HepG2 (cell line): Measurements from ENCODE around the gene YPEL3. TPM values are rescaled to one million over a fixed set of nuclear protein-coding genes. Genes with fewer than 3 reads are reported as not detected.
A peak's percentile ranks its signal among the peaks of the same experiment; 100 is the strongest.

Source experiments
- CENPX ChIP-seq: sonication (generic); formaldehyde crosslinking; IDR thresholded peaks from 2 replicates; pipeline ENCODE4 v1.9.0; 2021; ENCODE audit warnings: mild to moderate bottlenecking, missing genetic modification reagents, moderate library complexity
- CERS6 ChIP-seq: sonication (generic); formaldehyde crosslinking; IDR thresholded peaks from 2 replicates; pipeline ENCODE4 v1.5.0; 2020; ENCODE audit warnings: missing genetic modification reagents
- FOXA1 ChIP-seq, 2 experiments: fragments of 450-650 bp in 1 of 2; sonication (generic) in 1 of 2; formaldehyde crosslinking in 1 of 2; IDR thresholded peaks; 2 replicates each; pipeline versions ENCODE4 v1.4.0 to v1.6.1; 2016 to 2020; ENCODE audit warnings: missing genetic modification reagents in 1 of 2
- FOXK1 ChIP-seq: sonication (generic); formaldehyde crosslinking; IDR thresholded peaks from 2 replicates; pipeline ENCODE4 v1.4.0; 2020; ENCODE audit warnings: low read depth, missing genetic modification reagents, borderline replicate concordance
- GTF3A ChIP-seq: sonication (generic); formaldehyde crosslinking; conservative IDR thresholded peaks from 2 replicates; pipeline ENCODE4 v1.4.0; 2020; ENCODE audit warnings: mild to moderate bottlenecking, missing genetic modification reagents
- HIC2 ChIP-seq: sonication (generic); formaldehyde crosslinking; IDR thresholded peaks from 2 replicates; pipeline ENCODE4 v1.9.0; 2022; ENCODE audit warnings: low read depth, missing genetic modification reagents
- NFYB ChIP-seq: sonication (generic); formaldehyde crosslinking; IDR thresholded peaks from 2 replicates; pipeline ENCODE4 v1.4.0; 2020; ENCODE audit warnings: missing genetic modification reagents
- RBFOX2 ChIP-seq: fragments of 200-400 bp; formaldehyde crosslinking; IDR thresholded peaks from 2 replicates; pipeline ENCODE4 v1.6.1; 2017; ENCODE audit warnings: low read depth, mild to moderate bottlenecking, low read length
- SAP130 ChIP-seq: IDR thresholded peaks from 2 replicates; pipeline ENCODE4 v1.6.1; 2016; ENCODE audit warnings: low read depth
- SMYD3 ChIP-seq: sonication (generic); formaldehyde crosslinking; IDR thresholded peaks from 2 replicates; pipeline ENCODE4 v1.8.1; 2023; ENCODE audit warnings: mild to moderate bottlenecking, missing genetic modification reagents
- SOX6 ChIP-seq, 2 experiments: fragments of 450-650 bp in 1 of 2; sonication (generic) in 1 of 2; formaldehyde crosslinking in 1 of 2; IDR thresholded peaks; 2 replicates each; pipeline versions ENCODE4 v1.4.0 to v1.6.1; 2017 to 2020; ENCODE audit warnings: antibody characterized with exemption in 1 of 2, mild to moderate bottlenecking in 1 of 2, missing genetic modification reagents in 1 of 2
- SPEN ChIP-seq: sonication (generic); formaldehyde crosslinking; IDR thresholded peaks from 2 replicates; pipeline ENCODE4 v1.5.1; 2020; ENCODE audit warnings: low read depth, mild to moderate bottlenecking, missing genetic modification reagents
- WIZ ChIP-seq: sonication (generic); formaldehyde crosslinking; IDR thresholded peaks from 2 replicates; pipeline ENCODE4 v1.5.1; 2020; ENCODE audit warnings: mild to moderate bottlenecking, missing genetic modification reagents
- ZMAT3 ChIP-seq: sonication (generic); formaldehyde crosslinking; conservative IDR thresholded peaks from 2 replicates; pipeline ENCODE4 v1.7.0; 2021; ENCODE audit warnings: missing genetic modification reagents
- ZNF251 ChIP-seq: sonication (generic); formaldehyde crosslinking; IDR thresholded peaks from 2 replicates; pipeline ENCODE4 v1.9.0; 2021; ENCODE audit warnings: mild to moderate bottlenecking, missing genetic modification reagents
- ZNF256 ChIP-seq: sonication (generic); formaldehyde crosslinking; conservative IDR thresholded peaks from 2 replicates; pipeline ENCODE4 v1.4.0; 2020; ENCODE audit warnings: missing genetic modification reagents
- ZNF510 ChIP-seq: sonication (generic); formaldehyde crosslinking; IDR thresholded peaks from 2 replicates; pipeline ENCODE4 v1.4.0; 2020; ENCODE audit warnings: low read depth, mild to moderate bottlenecking, missing genetic modification reagents
- polyA plus RNA-seq, 8 experiments: library from polyadenylated mRNA; depleted of rRNA in 3 of 8; stranded (reverse) in 7 of 8; unstranded in 1 of 8; fragments of >200 nt; fragmentation: Illumina TruSeq in 4 of 8; extraction: Trizol in 4 of 8; gene quantifications; 2 replicates each; pipeline versions ENCODE4 v1.2.1 to v1.2.3, GENCODE V29; 2011 to 2016; ENCODE audit warnings: low read depth in 4 of 8, missing spikeins in 1 of 8, mixed read lengths in 1 of 8; ENCODE audit not compliant: insufficient read depth in 1 of 8
- total RNA-seq, 5 experiments: library from RNA; depleted of rRNA; stranded (reverse); fragments of >200 nt; fragmentation: Illumina TruSeq; extraction: Trizol; gene quantifications; 2 replicates each; pipeline ENCODE4 v1.2.3, GENCODE V29; 2016; ENCODE audit warnings: low read depth in 1 of 5
- TF ChIP-seq, protein P1 (sequence below): sonication (generic); formaldehyde crosslinking; IDR thresholded peaks from 2 replicates; pipeline ENCODE4 v1.4.0; 2020; ENCODE audit warnings: low read depth, missing genetic modification reagents
- TF ChIP-seq, protein P2 (sequence below): sonication (generic); formaldehyde crosslinking; IDR thresholded peaks from 2 replicates; pipeline ENCODE4 v1.4.0; 2020; ENCODE audit warnings: mild to moderate bottlenecking, low read depth, missing genetic modification reagents
- TF ChIP-seq, protein P3 (sequence below): sonication (generic); formaldehyde crosslinking; IDR thresholded peaks from 2 replicates; pipeline ENCODE4 v1.4.0; 2020; ENCODE audit warnings: missing genetic modification reagents

YPEL3 gene
- total and polyA plus RNA-seq, 2 of the 13 experiments (the other 11 are each of a cell fraction or from before 2014, with no cell fraction given), result 5.4 to 47.0 TPM

DNA sequence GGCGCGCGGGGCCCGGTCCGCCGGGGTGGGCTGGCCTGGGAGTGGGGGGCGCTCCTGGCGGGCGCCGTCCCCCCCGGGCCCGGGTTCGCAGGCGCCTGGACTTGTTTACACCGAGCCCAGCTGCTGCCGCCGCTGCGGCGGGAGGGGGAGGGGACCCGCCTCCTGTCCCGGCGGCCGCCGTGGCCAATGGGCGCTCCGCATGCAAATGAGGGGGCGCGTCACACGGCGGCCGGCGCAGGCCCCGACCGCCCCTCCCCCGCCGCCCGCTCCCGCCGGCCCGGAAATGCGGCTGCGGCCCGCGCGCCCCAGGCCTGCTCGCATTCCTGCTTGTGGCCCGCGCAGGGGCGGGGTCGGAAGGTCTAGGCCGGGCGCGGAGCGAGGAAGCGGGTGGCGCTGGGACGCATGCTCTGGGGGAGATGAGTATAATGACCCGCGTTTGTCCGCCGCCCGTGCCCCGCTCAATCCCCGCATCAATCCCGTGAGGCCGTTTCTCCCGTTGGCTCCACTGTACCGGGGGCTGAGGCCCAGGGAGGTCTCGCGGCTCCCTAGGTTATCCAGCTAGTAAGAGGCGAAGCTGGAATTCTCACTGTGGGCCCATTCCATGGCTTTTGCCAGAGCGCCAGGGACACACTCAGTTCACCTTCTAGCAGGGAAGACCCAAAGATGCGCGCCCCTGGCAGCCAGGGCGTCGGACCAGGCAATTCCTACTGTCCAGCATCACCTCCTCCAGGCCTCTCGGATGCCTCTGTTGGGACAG, at the start of gene YPEL3 (continued):
- TF ChIP-seq, protein P1, sequence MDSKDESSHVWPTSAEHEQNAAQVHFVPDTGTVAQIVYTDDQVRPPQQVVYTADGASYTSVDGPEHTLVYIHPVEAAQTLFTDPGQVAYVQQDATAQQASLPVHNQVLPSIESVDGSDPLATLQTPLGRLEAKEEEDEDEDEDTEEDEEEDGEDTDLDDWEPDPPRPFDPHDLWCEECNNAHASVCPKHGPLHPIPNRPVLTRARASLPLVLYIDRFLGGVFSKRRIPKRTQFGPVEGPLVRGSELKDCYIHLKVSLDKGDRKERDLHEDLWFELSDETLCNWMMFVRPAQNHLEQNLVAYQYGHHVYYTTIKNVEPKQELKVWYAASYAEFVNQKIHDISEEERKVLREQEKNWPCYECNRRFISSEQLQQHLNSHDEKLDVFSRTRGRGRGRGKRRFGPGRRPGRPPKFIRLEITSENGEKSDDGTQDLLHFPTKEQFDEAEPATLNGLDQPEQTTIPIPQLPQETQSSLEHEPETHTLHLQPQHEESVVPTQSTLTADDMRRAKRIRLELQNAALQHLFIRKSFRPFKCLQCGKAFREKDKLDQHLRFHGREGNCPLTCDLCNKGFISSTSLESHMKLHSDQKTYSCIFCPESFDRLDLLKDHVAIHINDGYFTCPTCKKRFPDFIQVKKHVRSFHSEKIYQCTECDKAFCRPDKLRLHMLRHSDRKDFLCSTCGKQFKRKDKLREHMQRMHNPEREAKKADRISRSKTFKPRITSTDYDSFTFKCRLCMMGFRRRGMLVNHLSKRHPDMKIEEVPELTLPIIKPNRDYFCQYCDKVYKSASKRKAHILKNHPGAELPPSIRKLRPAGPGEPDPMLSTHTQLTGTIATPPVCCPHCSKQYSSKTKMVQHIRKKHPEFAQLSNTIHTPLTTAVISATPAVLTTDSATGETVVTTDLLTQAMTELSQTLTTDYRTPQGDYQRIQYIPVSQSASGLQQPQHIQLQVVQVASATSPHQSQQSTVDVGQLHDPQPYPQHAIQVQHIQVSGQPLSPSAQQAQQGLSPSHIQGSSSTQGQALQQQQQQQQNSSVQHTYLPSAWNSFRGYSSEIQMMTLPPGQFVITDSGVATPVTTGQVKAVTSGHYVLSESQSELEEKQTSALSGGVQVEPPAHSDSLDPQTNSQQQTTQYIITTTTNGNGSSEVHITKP, result no peak
- TF ChIP-seq SPEN, result peak; percentile 93
- TF ChIP-seq FOXA1 (IDR thresholded peaks at IDR 0.05), result no peak
- TF ChIP-seq FOXA1 (CRISPR knock-in tag; IDR thresholded peaks at IDR 0.05), result peak; percentile 92
- TF ChIP-seq FOXK1, result peak; percentile 82; the same call in 1 of the 2 replicates
- TF ChIP-seq ZNF251 (CRISPR knock-in tag), result no peak
- TF ChIP-seq GTF3A (CRISPR knock-in tag), result 0 out of 2 replicates have a peak, but pooled peaks have one; percentile 29
- TF ChIP-seq, protein P2, sequence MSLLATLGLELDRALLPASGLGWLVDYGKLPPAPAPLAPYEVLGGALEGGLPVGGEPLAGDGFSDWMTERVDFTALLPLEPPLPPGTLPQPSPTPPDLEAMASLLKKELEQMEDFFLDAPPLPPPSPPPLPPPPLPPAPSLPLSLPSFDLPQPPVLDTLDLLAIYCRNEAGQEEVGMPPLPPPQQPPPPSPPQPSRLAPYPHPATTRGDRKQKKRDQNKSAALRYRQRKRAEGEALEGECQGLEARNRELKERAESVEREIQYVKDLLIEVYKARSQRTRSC (CRISPR knock-in tag), result no peak
- TF ChIP-seq SMYD3, result no peak
- no peak; the same call in 1 of the 2 replicates for TF ChIP-seq NFYB (CRISPR knock-in tag)
- TF ChIP-seq HIC2 (CRISPR knock-in tag), result no peak; the same call in 1 of the 2 replicates
- 0 out of 2 replicates have a peak, but pooled peaks have one; percentile 53 for TF ChIP-seq ZNF510 (CRISPR knock-in tag)
- TF ChIP-seq WIZ (CRISPR knock-in tag), result no peak
- no peak for TF ChIP-seq CENPX (CRISPR knock-in tag)
- TF ChIP-seq CERS6, result no peak
- TF ChIP-seq ZMAT3 (CRISPR knock-in tag), result no peak; the same call in 1 of the 2 replicates
- TF ChIP-seq SAP130, result peak; percentile 85
- peak; percentile 81 for TF ChIP-seq RBFOX2
- TF ChIP-seq SOX6 (IDR thresholded peaks at IDR 0.05), result no peak
- TF ChIP-seq SOX6 (CRISPR knock-in tag; IDR thresholded peaks at IDR 0.05), result peak; percentile 65
- TF ChIP-seq ZNF256, result no peak
- TF ChIP-seq, protein P3, sequence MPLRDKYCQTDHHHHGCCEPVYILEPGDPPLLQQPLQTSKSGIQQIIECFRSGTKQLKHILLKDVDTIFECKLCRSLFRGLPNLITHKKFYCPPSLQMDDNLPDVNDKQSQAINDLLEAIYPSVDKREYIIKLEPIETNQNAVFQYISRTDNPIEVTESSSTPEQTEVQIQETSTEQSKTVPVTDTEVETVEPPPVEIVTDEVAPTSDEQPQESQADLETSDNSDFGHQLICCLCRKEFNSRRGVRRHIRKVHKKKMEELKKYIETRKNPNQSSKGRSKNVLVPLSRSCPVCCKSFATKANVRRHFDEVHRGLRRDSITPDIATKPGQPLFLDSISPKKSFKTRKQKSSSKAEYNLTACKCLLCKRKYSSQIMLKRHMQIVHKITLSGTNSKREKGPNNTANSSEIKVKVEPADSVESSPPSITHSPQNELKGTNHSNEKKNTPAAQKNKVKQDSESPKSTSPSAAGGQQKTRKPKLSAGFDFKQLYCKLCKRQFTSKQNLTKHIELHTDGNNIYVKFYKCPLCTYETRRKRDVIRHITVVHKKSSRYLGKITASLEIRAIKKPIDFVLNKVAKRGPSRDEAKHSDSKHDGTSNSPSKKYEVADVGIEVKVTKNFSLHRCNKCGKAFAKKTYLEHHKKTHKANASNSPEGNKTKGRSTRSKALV (CRISPR knock-in tag), result no peak
